Astrocyte (in vitro differentiated cells and primary cell): ENCODE results near the gene HES2. TPM values are rescaled to one million over a fixed set of nuclear protein-coding genes. Genes with fewer than 3 reads are reported as not detected.
"Not testable (repeated sequence)": the region's sequence is repeated elsewhere in the genome, so short reads cannot be mapped to it uniquely, and the experiment has no call there.

Source experiments
- DNase-seq: peaks from one replicate; pipeline ENCODE4 v3.0.0-alpha.2; 2010; ENCODE audit warnings: low read depth
- FAIRE-seq: peaks from 2 replicates; lab custom pipeline; 2011; peaks lifted over from hg19 to GRCh38; lab: Jason Lieb, UNC
- H2AFZ ChIP-seq: 2 replicates; pipeline ENCODE4 v1.6.0; 2012; ENCODE audit warnings: low read depth, low read length, inconsistent platforms
- H3K27ac ChIP-seq: 2 replicates; pipeline ENCODE4 v1.5.1; 2011; ENCODE audit warnings: low read depth, low read length, inconsistent platforms
- H3K27me3 ChIP-seq: 2 replicates; pipeline ENCODE4 v1.6.0; 2011; ENCODE audit warnings: low read length, inconsistent platforms; ENCODE audit not compliant: insufficient read depth
- H3K36me3 ChIP-seq: 2 replicates; pipeline ENCODE4 v1.5.1; 2011; ENCODE audit warnings: low read length, inconsistent platforms; ENCODE audit not compliant: insufficient read depth
- H3K4me1 ChIP-seq: 2 replicates; pipeline ENCODE4 v1.5.1; 2011; ENCODE audit warnings: low read length, inconsistent platforms; ENCODE audit not compliant: insufficient read depth
- H3K4me2 ChIP-seq: 2 replicates; pipeline ENCODE4 v1.6.0; 2012; ENCODE audit warnings: low read length, inconsistent platforms
- H3K4me3 ChIP-seq: 2 replicates; pipeline ENCODE4 v1.5.1; 2011; ENCODE audit warnings: low read depth, mild to moderate bottlenecking, low read length, inconsistent platforms; ENCODE audit not compliant: insufficient read depth
- H3K79me2 ChIP-seq: 2 replicates; pipeline ENCODE4 v1.6.0; 2012; ENCODE audit warnings: mild to moderate bottlenecking, low read length, inconsistent platforms; ENCODE audit not compliant: insufficient read depth
- H3K9ac ChIP-seq: 2 replicates; pipeline ENCODE4 v1.6.0; 2012; ENCODE audit warnings: mild to moderate bottlenecking, low read length, inconsistent platforms
- H3K9me3 ChIP-seq: 2 replicates; pipeline ENCODE4 v1.5.1; 2012; ENCODE audit warnings: low read depth, mild to moderate bottlenecking, low read length, inconsistent platforms; ENCODE audit not compliant: insufficient read depth
- H4K20me1 ChIP-seq: 2 replicates; pipeline ENCODE4 v1.6.0; 2012; ENCODE audit warnings: low read length, inconsistent platforms; ENCODE audit not compliant: insufficient read depth
- H3K27ac Mint-ChIP-seq: one replicate; pipeline ENCODE4 v1.8.0; 2021; ENCODE audit warnings: mild to moderate bottlenecking, mixed read lengths; ENCODE audit not compliant: unreplicated experiment
- H3K27me3 Mint-ChIP-seq: one replicate; pipeline ENCODE4 v1.8.0; 2021; ENCODE audit warnings: low read depth, mixed read lengths; ENCODE audit not compliant: unreplicated experiment
- H3K36me3 Mint-ChIP-seq: one replicate; pipeline ENCODE4 v1.8.0; 2021; ENCODE audit warnings: low read depth, mixed read lengths; ENCODE audit not compliant: unreplicated experiment
- H3K4me1 Mint-ChIP-seq: one replicate; pipeline ENCODE4 v1.8.0; 2021; ENCODE audit warnings: low read depth, mixed read lengths; ENCODE audit not compliant: unreplicated experiment
- H3K4me3 Mint-ChIP-seq: one replicate; pipeline ENCODE4 v1.8.0; 2021; ENCODE audit warnings: mild to moderate bottlenecking, moderate library complexity, mixed read lengths; ENCODE audit not compliant: unreplicated experiment
- H3K9me3 Mint-ChIP-seq: one replicate; pipeline ENCODE4 v1.8.0; 2021; ENCODE audit warnings: mild to moderate bottlenecking, mixed read lengths; ENCODE audit not compliant: unreplicated experiment
- CTCF ChIP-seq: IDR thresholded peaks from 2 replicates; pipeline ENCODE4 v1.5.1; 2011; ENCODE audit warnings: low read depth, mild to moderate bottlenecking, inconsistent platforms, low read length, moderate library complexity; ENCODE audit not compliant: insufficient read depth
- EZH2 ChIP-seq: IDR thresholded peaks from 2 replicates; pipeline ENCODE4 v1.6.1; 2012; ENCODE audit warnings: mild to moderate bottlenecking, low read length, inconsistent platforms; ENCODE audit not compliant: insufficient read depth
- total RNA-seq: library from RNA; stranded (reverse); gene quantifications from 2 replicates; pipeline ENCODE4 v1.2.1, GENCODE V29; 2021

The HES2 gene
- total RNA-seq, 1 donor from 2014 or later: 3.0 TPM

DNA sequence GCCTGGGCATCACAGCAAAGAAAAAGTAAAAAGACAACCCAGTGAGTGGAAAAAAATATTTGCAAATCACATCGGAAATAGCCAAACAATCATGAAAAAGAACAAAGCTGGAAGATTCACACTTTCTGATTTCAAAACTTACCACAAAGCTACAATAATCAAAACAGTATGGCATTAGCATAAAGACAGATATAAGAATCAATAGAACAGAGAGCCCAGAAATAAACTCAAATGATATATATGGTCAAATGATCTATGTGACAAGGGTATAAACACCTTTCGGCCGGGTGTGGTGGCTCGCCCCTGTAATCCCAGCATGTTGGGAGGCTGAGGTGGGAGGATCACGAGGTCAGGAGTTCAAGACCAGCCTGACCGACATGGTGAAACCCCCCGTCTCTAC, 39.7 kb downstream of the HES2 start:
- Histone ChIP-seq H3K79me2 (peaks cover 79% of the 10 kb centered on the region), H3K4me1 (peaks cover 3% of the 10 kb centered on the region), H3K9me3 (no peaks in the 10 kb centered on the region), H2AFZ (no peak overlapping the region), H3K27ac (no peak overlapping the region), H3K4me2 (no peak overlapping the region), H3K4me3 (no peak overlapping the region), H4K20me1 (peaks cover 30% of the 10 kb centered on the region), H3K9ac (no peak overlapping the region), H3K27me3 (no peaks in the 10 kb centered on the region), H3K36me3 (no peaks in the 10 kb centered on the region)
- H3K4me1 Mint-ChIP-seq: no peaks in the 10 kb centered on the region
- H3K9me3 Mint-ChIP-seq: peaks cover 4% of the 10 kb centered on the region
- FAIRE-seq (no peak), DNase-seq (no peak)
- TF ChIP-seq CTCF (no peak), EZH2 (no peak)
- no peak overlapping the region for H3K4me3 Mint-ChIP-seq
- no peaks in the 10 kb centered on the region for H3K27me3 Mint-ChIP-seq
- H3K27ac Mint-ChIP-seq: no peak overlapping the region
- H3K36me3 Mint-ChIP-seq: peaks cover 8% of the 10 kb centered on the region

DNA sequence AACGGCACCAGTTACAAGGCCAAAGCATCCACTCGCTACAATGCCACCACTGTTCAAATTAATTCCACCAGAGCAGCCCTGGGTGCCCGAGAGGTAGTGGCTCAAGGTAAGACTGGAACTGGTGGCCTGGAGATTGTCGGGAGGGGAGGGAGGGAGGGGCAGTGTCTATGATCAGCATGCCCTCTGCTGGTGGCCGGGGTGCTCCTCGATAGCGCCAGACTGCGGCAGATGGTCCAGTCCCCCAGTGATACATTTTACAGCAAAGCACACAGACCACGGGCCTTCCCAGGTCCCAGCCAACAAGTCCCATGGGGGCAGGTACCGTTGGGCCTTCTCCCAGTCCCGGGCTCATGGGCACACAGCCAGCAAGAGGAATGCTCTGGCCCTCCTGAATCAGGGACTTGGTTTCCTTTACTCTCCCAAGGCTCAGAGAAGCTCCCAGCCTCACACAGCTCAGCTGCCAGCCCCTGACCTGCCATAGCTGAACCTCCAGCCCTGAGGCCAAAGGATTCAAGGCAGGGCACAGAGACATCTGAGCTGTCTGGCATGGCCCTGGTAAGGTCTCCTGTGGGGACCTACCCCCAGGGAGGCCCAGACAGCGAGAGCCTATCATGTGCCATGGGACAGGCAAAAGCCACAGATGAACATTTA, 41.5 kb downstream of the HES2 start:
- Histone ChIP-seq H3K27me3 (no peaks in the 10 kb centered on the region), H3K4me1 (no peaks in the 10 kb centered on the region), H3K36me3 (no peaks in the 10 kb centered on the region), H3K9me3 (no peaks in the 10 kb centered on the region), H3K9ac (no peak overlapping the region), H3K4me3 (no peak overlapping the region), H4K20me1 (peaks cover 37% of the 10 kb centered on the region), H3K27ac (no peak overlapping the region), H3K4me2 (no peak overlapping the region), H3K79me2 (peaks cover 73% of the 10 kb centered on the region), H2AFZ (no peak overlapping the region)
- DNase-seq (no peak), FAIRE-seq (no peak)
- peaks cover 4% of the 10 kb centered on the region for H3K36me3 Mint-ChIP-seq
- H3K9me3 Mint-ChIP-seq: peaks cover 4% of the 10 kb centered on the region
- H3K4me3 Mint-ChIP-seq: no peak overlapping the region
- no peak for TF ChIP-seq EZH2
- no peak for TF ChIP-seq CTCF
- no peak overlapping the region for H3K27ac Mint-ChIP-seq
- H3K27me3 Mint-ChIP-seq: no peaks in the 10 kb centered on the region
- no peaks in the 10 kb centered on the region for H3K4me1 Mint-ChIP-seq

GRCh38 chr1:6373961-6374720, 45.6 kb downstream of the HES2 start:
- Mint-ChIP-seq H3K9me3 (peaks cover 3% of the 10 kb centered on the region), H3K36me3 (peaks cover 2% of the 10 kb centered on the region), H3K4me1 (no peaks in the 10 kb centered on the region), H3K27ac (no peak overlapping the region), H3K27me3 (no peaks in the 10 kb centered on the region), H3K4me3 (no peak overlapping the region)
- H3K4me2 ChIP-seq: no peak overlapping the region
- FAIRE-seq (no peak), DNase-seq (no peak)
- H3K4me1 ChIP-seq: no peaks in the 10 kb centered on the region
- peaks cover 33% of the 10 kb centered on the region for H4K20me1 ChIP-seq
- no peak overlapping the region for H3K4me3 ChIP-seq
- H2AFZ ChIP-seq: no peak overlapping the region
- H3K79me2 ChIP-seq: peaks cover 49% of the 10 kb centered on the region
- H3K9ac ChIP-seq: no peak overlapping the region
- H3K27ac ChIP-seq: no peak overlapping the region
- TF ChIP-seq CTCF: no peak
- no peak for TF ChIP-seq EZH2
- H3K9me3 ChIP-seq: no peaks in the 10 kb centered on the region
- H3K27me3 ChIP-seq: no peaks in the 10 kb centered on the region
- H3K36me3 ChIP-seq: no peaks in the 10 kb centered on the region

GRCh38 chr1:6372236-6372635, 47.5 kb downstream of the HES2 start:
- not testable (repeated sequence) for H3K9ac ChIP-seq, H3K4me3 ChIP-seq, H3K4me3 Mint-ChIP-seq, H3K9me3 Mint-ChIP-seq, H3K27me3 ChIP-seq, H3K9me3 ChIP-seq, FAIRE-seq, H3K4me1 Mint-ChIP-seq, H2AFZ ChIP-seq, H3K4me2 ChIP-seq, H3K27me3 Mint-ChIP-seq, H3K36me3 Mint-ChIP-seq, H3K36me3 ChIP-seq, H3K27ac Mint-ChIP-seq, H3K27ac ChIP-seq, H3K4me1 ChIP-seq
- H4K20me1 ChIP-seq: peaks cover 34% of the 10 kb centered on the region
- H3K79me2 ChIP-seq: peaks cover 48% of the 10 kb centered on the region
- DNase-seq: peak; percentile 54
